ENCODE results near the gene HCFC1R1.

GRCh38 chr16:2980227-2981176 lies 43.2 kb downstream of the HCFC1R1 start, which contains the start of gene PKMYT1:
- TF ChIP-seq BCL11B (tag by site-specific recombination; IDR thresholded peaks at IDR 0.05; ENCODE audit: low read depth) (no peak), CTCF (tag by site-specific recombination; IDR thresholded peaks at IDR 0.05) (no peak), ZBTB44 (tag by site-specific recombination; IDR thresholded peaks at IDR 0.05) (no peak), ATF2 (tag by site-specific recombination; IDR thresholded peaks at IDR 0.05; ENCODE audit: low read depth) (no peak), ZNF555 (tag by site-specific recombination; conservative IDR thresholded peaks at IDR 0.05) (no peak), ZBTB49 (tag by site-specific recombination; IDR thresholded peaks at IDR 0.05; ENCODE audit: low read depth) (no peak)

All from HEK293 (cell line).